Ascending aorta (tissue), 2 donors: Measurements from ENCODE around the gene RHCG. TPM values are rescaled to one million over a fixed set of nuclear protein-coding genes. Genes with fewer than 3 reads are reported as not detected.

Experiments
- DNase-seq, 2 donors: peaks; one replicate each; pipeline ENCODE4 v3.0.0-alpha.2; 2019; ENCODE audit warnings: low spot score in 2 of 2
- H3K27ac ChIP-seq, 2 donors: fragments of 200-600 bp; sonication (generic); one replicate each; pipeline ENCODE4 v1.5.1; 2016 to 2017; ENCODE audit warnings: mild to moderate bottlenecking in 1 of 2
- H3K27me3 ChIP-seq: fragments of 200-600 bp; sonication (generic); one replicate; pipeline ENCODE4 v1.5.1; 2017
- H3K36me3 ChIP-seq, 2 donors: fragments of 200-600 bp; sonication (generic); one replicate each; pipeline ENCODE4 v1.5.1; 2016
- H3K4me1 ChIP-seq, 2 donors: fragments of 200-600 bp; sonication (generic); one replicate each; pipeline ENCODE4 v1.5.1; 2016 to 2017; ENCODE audit warnings: mild to moderate bottlenecking in 1 of 2
- H3K4me3 ChIP-seq, 2 donors: fragments of 200-600 bp; sonication (generic); one replicate each; pipeline ENCODE4 v1.5.1; 2016 to 2017; ENCODE audit warnings: mild to moderate bottlenecking in 1 of 2
- H3K9me3 ChIP-seq, 2 donors: fragments of 200-600 bp; sonication (generic); one replicate each; pipeline ENCODE4 v1.5.1; 2016
- intact Hi-C: fragments of 100-400 bp; cut with DNase I; formaldehyde crosslinking; loops from one replicate; pipeline ENCODE4 v1.15.1; 2023
- total RNA-seq: library from RNA; depleted of rRNA; stranded (reverse); fragments of >200 nt; gene quantifications from one replicate; pipeline ENCODE4 v1.1.0, GENCODE V29; 2016
- TF ChIP-seq, protein P1 (sequence below), 3 experiments: fragments of 200-600 bp in 2 of 3; fragments of 450-650 bp in 1 of 3; sonication (generic) in 2 of 3; IDR thresholded peaks; one replicate each; pipeline ENCODE4 v1.5.1; 2016 to 2019; ENCODE audit warnings: antibody characterized with exemption in 3 of 3, mild to moderate bottlenecking in 1 of 3, moderate library complexity in 1 of 3

Gene RHCG
- total RNA-seq, 1 donor from 2014 or later, result 0.43 TPM

DNA sequence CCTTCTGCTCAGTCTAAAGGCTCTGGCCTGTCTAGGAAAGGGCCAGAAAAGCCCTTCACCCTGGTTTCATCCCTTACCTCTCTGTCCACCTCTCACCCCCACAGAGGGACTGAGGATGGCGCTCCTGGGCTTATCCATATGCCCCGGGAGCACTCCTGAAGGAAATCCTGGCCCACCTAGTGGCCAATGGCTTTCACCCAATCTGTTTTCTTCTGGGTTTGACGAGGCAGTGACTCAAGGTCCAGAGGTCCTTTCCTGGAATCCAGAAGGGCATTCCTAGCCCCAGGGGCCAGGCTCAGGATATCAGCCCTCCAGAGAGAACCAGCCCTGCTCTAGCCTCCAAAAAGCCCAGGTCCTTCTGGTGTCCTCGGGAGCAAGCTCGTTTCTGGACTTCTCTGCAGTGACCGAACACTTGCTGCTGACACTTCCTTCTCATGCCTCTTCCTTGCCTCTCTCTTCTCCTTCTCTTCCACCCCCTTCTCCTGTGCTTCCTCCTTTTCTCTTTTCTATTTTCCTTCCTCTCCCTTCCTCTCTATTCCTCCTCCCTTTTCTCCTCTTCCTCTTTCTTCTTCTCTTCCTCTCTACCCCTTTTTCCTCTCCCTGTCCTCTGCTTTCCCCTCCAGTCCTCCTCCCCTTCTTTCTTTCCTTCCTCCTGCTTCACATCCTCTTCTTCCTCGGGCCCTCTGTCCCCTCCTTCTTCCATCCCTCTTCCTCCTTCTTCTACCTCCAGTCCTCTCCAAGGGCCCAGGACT, 59.6 kb downstream of the RHCG start:
- Histone ChIP-seq H3K27me3 (no peaks in the 10 kb centered on the region), H3K9me3 (no peaks in the 10 kb centered on the region), H3K4me3 (no peak overlapping the region), H3K27ac (no peak overlapping the region), H3K4me1 (no peaks in the 10 kb centered on the region), H3K36me3 (no peaks in the 10 kb centered on the region)
- intact Hi-C loops, result no loop called here
- TF ChIP-seq, protein P1, sequence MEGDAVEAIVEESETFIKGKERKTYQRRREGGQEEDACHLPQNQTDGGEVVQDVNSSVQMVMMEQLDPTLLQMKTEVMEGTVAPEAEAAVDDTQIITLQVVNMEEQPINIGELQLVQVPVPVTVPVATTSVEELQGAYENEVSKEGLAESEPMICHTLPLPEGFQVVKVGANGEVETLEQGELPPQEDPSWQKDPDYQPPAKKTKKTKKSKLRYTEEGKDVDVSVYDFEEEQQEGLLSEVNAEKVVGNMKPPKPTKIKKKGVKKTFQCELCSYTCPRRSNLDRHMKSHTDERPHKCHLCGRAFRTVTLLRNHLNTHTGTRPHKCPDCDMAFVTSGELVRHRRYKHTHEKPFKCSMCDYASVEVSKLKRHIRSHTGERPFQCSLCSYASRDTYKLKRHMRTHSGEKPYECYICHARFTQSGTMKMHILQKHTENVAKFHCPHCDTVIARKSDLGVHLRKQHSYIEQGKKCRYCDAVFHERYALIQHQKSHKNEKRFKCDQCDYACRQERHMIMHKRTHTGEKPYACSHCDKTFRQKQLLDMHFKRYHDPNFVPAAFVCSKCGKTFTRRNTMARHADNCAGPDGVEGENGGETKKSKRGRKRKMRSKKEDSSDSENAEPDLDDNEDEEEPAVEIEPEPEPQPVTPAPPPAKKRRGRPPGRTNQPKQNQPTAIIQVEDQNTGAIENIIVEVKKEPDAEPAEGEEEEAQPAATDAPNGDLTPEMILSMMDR (IDR thresholded peaks at IDR 0.05), result no peak
- no peak for DNase-seq

DNA sequence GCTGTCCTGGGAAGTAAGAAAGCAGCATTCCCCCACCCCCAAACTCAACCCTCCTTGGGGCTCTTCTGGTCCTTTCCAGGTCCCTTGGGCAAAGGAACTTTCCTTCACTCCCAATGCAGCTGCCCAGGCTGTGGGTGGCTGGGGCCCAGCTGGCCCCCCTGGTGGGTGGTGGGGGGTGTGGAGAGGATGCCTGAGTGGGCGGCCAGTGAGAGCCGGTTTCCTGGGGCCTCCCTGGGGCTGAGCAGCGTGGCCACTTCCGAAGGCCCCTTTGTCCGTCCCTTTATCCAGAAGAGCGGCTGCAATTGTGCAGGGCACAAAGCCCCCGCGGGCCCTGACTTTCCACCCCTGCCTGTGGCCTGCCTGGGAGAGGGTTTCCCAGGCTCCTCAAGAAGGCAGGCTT, 61.0 kb downstream of the RHCG start:
- Histone ChIP-seq H3K27ac (no peak overlapping the region), H3K4me1 (peaks cover 0 to 2% of the 10 kb centered on the region in 2 donors), H3K9me3 (no peaks in the 10 kb centered on the region), H3K36me3 (no peaks in the 10 kb centered on the region), H3K27me3 (no peaks in the 10 kb centered on the region), H3K4me3 (no peak overlapping the region)
- no peak for DNase-seq
- TF ChIP-seq, protein P1 (IDR thresholded peaks at IDR 0.05), result no peak
- intact Hi-C loops, result no loop called here

DNA sequence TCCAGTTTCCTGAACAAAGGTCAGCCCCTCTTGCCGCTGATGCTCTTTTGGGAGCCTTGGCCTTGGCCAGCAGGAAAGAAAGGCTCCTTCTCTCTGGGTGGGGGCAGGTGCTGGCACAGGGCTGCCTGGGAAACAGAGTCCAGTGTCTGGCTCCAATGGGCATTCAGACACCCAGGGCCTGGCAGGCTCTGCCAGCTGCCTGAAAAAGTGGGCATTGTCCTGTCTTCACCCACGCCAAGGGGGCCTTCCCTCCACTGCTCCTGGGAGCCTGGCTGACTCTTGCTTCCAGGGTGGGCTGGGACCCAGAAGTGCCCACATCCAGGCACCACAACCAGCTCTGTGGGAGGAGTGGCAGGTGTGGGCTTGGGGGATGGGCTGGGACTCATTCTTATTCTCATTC, 62.7 kb downstream of the RHCG start:
- no peak overlapping the region for H3K27ac ChIP-seq
- H3K27me3 ChIP-seq, result no peaks in the 10 kb centered on the region
- DNase-seq, result no peak
- H3K9me3 ChIP-seq, result no peaks in the 10 kb centered on the region
- intact Hi-C loops, result no loop called here
- H3K4me1 ChIP-seq, result peaks cover 0 to 2% of the 10 kb centered on the region in 2 donors
- H3K4me3 ChIP-seq, result no peak overlapping the region
- TF ChIP-seq, protein P1 (IDR thresholded peaks at IDR 0.05), result no peak
- no peaks in the 10 kb centered on the region for H3K36me3 ChIP-seq

DNA sequence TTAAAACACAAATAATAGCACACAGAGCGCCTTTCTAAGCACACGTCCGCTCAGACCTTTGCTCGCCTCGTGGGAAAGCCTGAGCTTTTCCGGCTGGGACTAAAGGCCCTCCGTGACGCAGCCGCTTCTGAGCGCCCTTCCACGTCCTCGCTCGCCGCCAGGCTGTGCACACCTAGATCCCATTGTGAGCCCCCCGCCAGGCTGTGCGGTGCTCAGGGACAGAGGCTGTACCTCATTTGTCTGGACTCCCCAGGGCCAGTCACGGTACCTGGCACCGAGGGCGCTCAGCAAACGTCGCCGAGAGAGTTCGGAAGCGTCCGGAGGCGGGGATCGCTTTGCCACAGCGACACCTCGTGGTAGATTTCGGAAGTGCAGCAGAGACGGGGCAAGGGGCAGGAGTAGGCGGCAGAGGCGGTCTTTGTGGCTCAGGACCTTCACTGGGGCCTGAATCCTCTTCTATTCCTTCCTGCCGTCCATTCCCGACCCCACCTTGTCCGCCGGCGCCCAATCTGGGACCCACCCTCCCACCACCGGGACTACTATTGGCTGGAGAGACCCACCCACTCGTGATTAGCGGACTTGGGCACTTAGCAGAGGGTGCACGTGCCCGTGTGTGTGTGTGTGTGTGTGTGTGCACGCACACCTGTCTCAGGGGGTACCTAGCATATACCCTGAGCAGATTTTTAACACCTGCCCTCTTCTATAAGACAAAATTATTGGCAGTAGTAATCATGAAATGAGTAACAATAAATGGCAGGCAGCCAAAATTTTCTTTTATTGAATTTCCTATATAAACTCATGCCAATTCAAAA, 65.6 kb downstream of the RHCG start:
- intact Hi-C loops, result loop anchor here (1.0 to 2.0 kb wide), 2 partner anchors 72 to 224 kb away; no protein-coding TSS in a partner anchor
- no peaks in the 10 kb centered on the region for H3K9me3 ChIP-seq
- H3K4me3 ChIP-seq, result peak overlapping the region; percentile 48 to 67
- TF ChIP-seq, protein P1 (IDR thresholded peaks at IDR 0.05), result peak; percentile 93 to 99 (median 98)
- no peaks in the 10 kb centered on the region for H3K36me3 ChIP-seq
- no peak overlapping the region for H3K27ac ChIP-seq
- no peaks in the 10 kb centered on the region for H3K27me3 ChIP-seq
- DNase-seq, result peak; percentile 14 to 88
- H3K4me1 ChIP-seq, result peaks cover 0 to 2% of the 10 kb centered on the region in 2 donors

DNA sequence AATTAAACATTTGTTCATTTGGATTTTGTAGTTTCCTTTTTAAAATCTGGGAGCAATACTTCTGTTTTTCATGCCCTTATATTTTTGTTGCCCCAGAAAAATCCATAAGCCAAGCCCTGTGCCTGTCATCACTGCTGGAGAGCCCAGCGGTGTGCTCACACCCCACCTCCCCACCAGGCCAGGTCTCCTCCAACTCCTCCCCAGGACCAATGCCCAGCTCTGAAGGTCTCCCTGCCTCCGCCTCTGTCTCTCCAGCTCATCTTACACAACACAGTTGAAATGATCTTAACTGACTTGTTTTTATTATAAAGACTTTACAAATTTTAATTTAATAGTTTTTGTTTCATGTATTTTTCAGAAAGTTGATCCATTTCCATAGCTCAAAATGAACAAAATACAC, 66.4 kb downstream of the RHCG start:
- TF ChIP-seq, protein P1 (IDR thresholded peaks at IDR 0.05), result no peak
- H3K36me3 ChIP-seq, result no peaks in the 10 kb centered on the region
- intact Hi-C loops, result loop anchor here (1.0 to 2.0 kb wide), 2 partner anchors 72 to 223 kb away; no protein-coding TSS in a partner anchor

More for the DNA sequence above, 66.4 kb downstream of the RHCG start:
- DNase-seq, result no peak
- Histone ChIP-seq H3K4me3 (peak overlapping the region in 1 of 2 donors; percentile 48), H3K9me3 (no peaks in the 10 kb centered on the region), H3K27ac (no peak overlapping the region), H3K27me3 (no peaks in the 10 kb centered on the region), H3K4me1 (peaks cover 0 to 2% of the 10 kb centered on the region in 2 donors)
